Activated T-helper 1 cell treated with Interleukin-2 at 50 U/mL for 16 hours (primary cell): ENCODE measurements around the gene AP1S1.
"Not testable (repeated sequence)": the region's sequence is repeated elsewhere in the genome, so short reads cannot be mapped to it uniquely, and the experiment has no call there.

Source experiments
- DNase-seq: peaks from one replicate; pipeline ENCODE4 v3.0.0-alpha.2; 2020; ENCODE audit warnings: low read depth

Gene AP1S1

DNA sequence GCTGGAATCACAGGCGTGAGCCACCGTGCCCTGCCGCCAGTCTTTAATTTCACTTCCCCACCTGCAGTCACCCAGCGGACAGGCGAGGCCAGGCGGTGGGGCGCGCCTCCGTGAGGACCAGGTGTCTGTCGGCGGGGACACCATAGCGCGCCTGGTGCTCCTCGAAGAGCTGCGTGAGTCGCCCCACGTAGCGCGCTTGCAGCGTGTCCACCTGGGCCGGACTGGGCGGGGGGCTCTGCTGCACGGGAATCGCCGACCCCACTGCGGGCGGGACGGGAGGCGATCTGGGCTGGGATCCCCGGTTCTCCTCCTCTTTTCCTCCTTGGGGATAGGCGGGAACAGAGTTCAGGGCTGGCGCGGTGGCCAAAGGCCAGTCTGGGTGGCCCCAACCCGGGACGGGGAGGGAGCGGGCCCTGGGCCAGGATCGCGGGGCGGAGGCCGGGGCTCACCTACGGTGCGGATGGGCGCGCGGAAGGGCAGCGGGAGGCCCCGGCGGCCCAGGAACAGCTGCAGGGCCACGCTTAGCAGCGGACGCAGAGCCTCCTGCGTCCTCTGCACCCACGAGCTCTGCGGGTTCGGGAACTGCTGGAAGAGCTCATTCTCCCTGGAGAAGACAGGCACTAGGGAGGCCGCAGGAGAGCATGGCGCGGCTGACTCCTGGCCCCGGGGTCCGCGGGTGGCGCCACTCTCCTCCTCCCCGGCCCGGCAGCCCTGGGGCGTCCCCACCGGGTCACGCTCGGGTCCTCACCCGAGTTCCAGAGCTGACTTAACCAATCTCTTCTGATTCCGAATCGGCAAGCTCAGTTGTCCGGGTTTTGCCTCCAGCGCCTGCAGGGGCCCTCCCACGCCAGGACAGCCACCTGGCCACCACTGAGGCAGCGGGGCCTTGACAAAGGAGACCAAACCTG is 47.7 kb downstream of the AP1S1 start:
- DNase-seq: no peak

DNA sequence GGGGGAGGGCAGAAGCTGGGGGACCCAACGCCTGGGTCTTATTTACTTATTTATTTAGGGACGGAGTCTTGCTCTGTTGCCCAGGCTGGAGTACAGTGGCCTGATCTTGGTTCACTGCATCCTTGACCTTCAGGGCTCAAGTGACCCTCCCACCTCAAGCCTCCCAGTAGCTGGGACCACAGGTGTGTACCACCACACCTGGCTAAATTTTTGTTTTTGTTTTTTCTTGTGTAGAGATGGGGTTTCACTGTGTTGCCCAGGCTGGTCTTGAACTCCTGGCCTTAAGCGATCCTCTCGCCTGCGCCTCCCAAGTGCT is 48.3 kb downstream of the AP1S1 start:
- DNase-seq: no peak

GRCh38 chr7:101203740-101204738 is 49.8 kb downstream of the AP1S1 start:
- not testable (repeated sequence) for DNase-seq

- DNase-seq: no peak
Measured at GRCh38 chr7:101205901-101206664, 51.8 kb downstream of the AP1S1 start.

DNA sequence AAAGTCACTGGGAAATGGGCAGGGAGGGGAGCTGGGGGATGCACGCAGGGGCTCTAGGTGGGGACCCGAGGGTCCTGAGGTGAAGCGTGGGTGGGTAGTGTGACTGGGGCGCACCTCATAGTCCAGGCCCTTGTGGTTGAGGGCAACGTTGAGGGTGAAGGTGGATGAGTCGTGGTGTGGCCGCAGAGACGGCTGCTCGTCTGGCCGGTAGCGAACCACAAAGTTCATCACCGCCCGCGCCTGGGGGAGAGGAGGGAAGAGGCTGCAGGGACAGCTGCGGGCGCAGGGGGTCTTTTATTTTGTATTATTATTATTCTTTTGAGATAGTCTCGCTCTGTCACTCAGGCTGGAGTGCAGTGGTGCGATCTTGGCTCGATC is 52.4 kb downstream of the AP1S1 start:
- no peak for DNase-seq

- no peak for DNase-seq
Measured at GRCh38 chr7:101207459-101207858, 53.2 kb downstream of the AP1S1 start.

DNA sequence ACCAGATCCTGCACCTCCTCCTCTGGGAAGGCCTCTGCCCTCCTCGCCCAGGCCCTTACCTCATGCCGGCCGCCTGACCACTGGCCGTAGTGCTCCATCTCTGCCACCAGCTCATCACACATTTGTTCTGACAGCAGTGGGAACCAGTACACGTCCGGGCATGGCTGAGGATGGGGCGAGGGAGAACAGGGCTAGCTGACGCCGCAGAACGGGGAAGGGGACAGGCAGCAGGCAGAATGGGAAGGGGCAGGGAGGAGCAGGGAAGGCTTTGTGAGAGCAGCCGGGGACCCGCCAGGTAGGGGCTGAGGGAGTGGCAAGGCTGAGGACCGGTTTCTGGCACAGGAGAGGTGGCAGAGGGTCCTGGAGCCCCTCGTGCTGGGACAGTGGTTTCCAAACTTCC is 54.5 kb downstream of the AP1S1 start:
- DNase-seq: no peak

- no peak for DNase-seq
Measured at GRCh38 chr7:101210143-101210542, 55.9 kb downstream of the AP1S1 start.
